Neural crest cell (in vitro differentiated cells): ENCODE measurements around the gene TMEM123. TPM values are rescaled to one million over a fixed set of nuclear protein-coding genes. Genes with fewer than 3 reads are reported as not detected.

Experiments
- DNase-seq: peaks from one replicate; pipeline ENCODE4 v3.0.0; 2021; ENCODE audit warnings: low read depth, mixed read lengths, low spot score
- H3K27ac Mint-ChIP-seq: one replicate; pipeline ENCODE4 v1.8.0; 2021; ENCODE audit warnings: mild to moderate bottlenecking, mixed read lengths; ENCODE audit not compliant: unreplicated experiment
- H3K27me3 Mint-ChIP-seq: 2 replicates; pipeline ENCODE4 v1.8.0; 2021; ENCODE audit warnings: low read depth, mild to moderate bottlenecking, mixed read lengths
- H3K36me3 Mint-ChIP-seq: 2 replicates; pipeline ENCODE4 v1.8.0; 2021; ENCODE audit warnings: low read depth, mild to moderate bottlenecking, mixed read lengths
- H3K4me1 Mint-ChIP-seq: 2 replicates; pipeline ENCODE4 v1.8.0; 2021; ENCODE audit warnings: mixed read lengths
- H3K4me3 Mint-ChIP-seq: one replicate; pipeline ENCODE4 v1.8.0; 2021; ENCODE audit warnings: mild to moderate bottlenecking, mixed read lengths
- H3K9me3 Mint-ChIP-seq: 2 replicates; pipeline ENCODE4 v1.8.0; 2021; ENCODE audit warnings: mixed read lengths
- total RNA-seq: library from RNA; stranded (reverse); gene quantifications from 2 replicates; pipeline ENCODE4 v1.2.1, GENCODE V29; 2021
- TF ChIP-seq, protein P1 (sequence below): fragments of 200-600 bp; sonication (generic); conservative IDR thresholded peaks from 2 replicates; pipeline ENCODE4 v1.5.0; 2021; ENCODE audit warnings: antibody characterized with exemption, mild to moderate bottlenecking

TMEM123 gene
- total RNA-seq, 1 donor from 2014 or later: 153 TPM

DNA sequence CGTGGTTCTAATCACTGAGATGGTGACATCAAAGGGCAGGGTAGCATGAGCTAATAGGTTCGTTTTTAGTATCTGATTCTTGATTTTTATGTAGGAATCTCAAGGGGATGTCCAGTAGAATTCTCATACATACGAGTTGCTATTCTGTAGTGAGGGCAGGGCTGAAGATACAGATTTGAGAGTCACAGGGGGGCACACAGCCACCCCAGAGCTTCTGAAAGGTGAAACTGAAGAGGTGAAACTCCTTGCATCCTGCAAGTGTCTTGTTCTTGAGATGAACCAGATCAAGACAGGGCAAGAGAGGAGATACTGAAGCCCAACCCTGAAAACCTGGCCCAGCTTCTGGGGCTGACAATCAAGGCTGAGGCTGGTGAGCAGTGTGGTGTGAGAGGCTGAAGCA lies 35.6 kb upstream of the TMEM123 start:
- Mint-ChIP-seq H3K9me3 (no peaks in the 10 kb centered on the region), H3K4me1 (no peaks in the 10 kb centered on the region), H3K36me3 (no peaks in the 10 kb centered on the region), H3K27ac (no peak overlapping the region), H3K4me3 (no peak overlapping the region), H3K27me3 (no peaks in the 10 kb centered on the region)
- TF ChIP-seq, protein P1, sequence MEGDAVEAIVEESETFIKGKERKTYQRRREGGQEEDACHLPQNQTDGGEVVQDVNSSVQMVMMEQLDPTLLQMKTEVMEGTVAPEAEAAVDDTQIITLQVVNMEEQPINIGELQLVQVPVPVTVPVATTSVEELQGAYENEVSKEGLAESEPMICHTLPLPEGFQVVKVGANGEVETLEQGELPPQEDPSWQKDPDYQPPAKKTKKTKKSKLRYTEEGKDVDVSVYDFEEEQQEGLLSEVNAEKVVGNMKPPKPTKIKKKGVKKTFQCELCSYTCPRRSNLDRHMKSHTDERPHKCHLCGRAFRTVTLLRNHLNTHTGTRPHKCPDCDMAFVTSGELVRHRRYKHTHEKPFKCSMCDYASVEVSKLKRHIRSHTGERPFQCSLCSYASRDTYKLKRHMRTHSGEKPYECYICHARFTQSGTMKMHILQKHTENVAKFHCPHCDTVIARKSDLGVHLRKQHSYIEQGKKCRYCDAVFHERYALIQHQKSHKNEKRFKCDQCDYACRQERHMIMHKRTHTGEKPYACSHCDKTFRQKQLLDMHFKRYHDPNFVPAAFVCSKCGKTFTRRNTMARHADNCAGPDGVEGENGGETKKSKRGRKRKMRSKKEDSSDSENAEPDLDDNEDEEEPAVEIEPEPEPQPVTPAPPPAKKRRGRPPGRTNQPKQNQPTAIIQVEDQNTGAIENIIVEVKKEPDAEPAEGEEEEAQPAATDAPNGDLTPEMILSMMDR: no peak
- DNase-seq: no peak

DNA sequence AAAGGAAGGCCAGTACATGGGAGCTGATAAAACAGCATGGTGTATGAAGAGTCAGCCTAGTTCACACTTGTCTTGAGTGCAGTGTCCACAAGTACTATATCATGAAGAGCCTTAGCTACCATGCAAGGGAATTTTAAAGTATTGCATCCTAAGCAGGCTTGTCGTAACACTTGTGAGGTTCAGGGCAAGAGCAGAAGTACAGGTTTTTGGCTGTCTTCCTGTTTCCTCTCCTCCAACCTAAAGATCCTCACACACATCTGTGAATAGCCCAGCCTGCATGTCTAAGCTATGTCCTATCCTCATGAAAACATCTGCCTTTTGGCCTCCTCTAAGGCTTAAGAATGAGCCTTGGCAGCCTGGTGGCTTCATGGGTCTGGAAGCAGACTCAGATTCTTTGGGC lies 34.6 kb upstream of the TMEM123 start:
- Mint-ChIP-seq H3K4me3 (no peak overlapping the region), H3K27ac (no peak overlapping the region), H3K4me1 (no peaks in the 10 kb centered on the region), H3K9me3 (no peaks in the 10 kb centered on the region), H3K36me3 (no peaks in the 10 kb centered on the region), H3K27me3 (no peaks in the 10 kb centered on the region)
- DNase-seq: no peak
- TF ChIP-seq, protein P1: no peak

DNA sequence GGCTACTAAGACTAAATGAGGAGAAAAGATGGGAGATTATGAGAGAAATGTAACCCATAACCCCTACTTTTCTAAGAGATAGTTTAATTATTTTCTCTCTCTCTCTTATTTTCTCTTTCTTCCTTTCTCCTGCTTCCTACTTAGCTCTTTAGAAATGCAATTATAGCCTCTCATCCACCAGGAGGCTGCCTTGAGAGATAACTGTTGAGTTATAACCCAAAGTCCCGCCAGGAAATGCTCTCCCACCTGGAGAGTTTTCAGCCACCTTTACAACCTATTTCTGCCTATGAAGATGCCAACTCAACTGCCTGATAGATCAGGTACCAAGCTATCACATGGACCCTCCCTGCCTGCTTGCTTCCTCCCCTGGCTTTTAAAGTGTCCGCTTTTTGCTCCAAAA lies 34.0 kb upstream of the TMEM123 start:
- H3K27ac Mint-ChIP-seq: no peak overlapping the region
- no peaks in the 10 kb centered on the region for H3K4me1 Mint-ChIP-seq
- DNase-seq: no peak
- no peaks in the 10 kb centered on the region for H3K9me3 Mint-ChIP-seq
- H3K27me3 Mint-ChIP-seq: no peaks in the 10 kb centered on the region
- H3K36me3 Mint-ChIP-seq: no peaks in the 10 kb centered on the region
- no peak overlapping the region for H3K4me3 Mint-ChIP-seq
- TF ChIP-seq, protein P1: no peak

DNA sequence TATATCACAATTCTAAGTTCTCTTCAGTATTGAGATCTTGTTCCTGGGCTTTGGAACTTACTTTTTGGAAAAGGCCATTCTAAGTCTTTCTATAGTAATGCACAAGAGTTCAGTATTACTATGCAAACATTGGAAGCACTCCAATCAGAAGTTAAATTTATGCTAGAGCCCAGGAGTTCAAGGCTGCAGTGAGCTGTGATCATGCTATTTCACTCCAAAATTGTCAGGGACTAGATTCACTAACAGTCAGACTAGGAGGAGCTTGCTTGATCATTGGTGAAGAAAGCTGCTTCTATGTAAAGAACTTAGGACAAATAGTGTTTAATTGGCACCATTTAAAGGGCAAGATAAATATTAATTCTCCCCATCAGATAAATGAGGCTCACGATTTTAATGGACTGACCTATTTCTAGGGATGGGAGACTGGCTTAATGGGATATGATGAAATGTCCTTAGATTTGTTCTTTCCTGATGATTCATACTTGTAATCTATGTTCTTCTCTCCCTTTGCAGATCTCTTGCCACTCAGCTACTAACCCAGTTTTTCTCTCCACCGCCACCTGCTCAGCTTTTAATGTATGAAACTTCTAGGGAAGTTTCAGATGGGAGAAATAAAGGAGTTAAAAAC lies 32.6 kb upstream of the TMEM123 start:
- DNase-seq: no peak
- Mint-ChIP-seq H3K9me3 (no peaks in the 10 kb centered on the region), H3K36me3 (no peaks in the 10 kb centered on the region), H3K27ac (no peak overlapping the region), H3K27me3 (no peaks in the 10 kb centered on the region), H3K4me1 (no peaks in the 10 kb centered on the region), H3K4me3 (no peak overlapping the region)
- TF ChIP-seq, protein P1: no peak

- no peaks in the 10 kb centered on the region for H3K36me3 Mint-ChIP-seq
- DNase-seq: no peak
- H3K27me3 Mint-ChIP-seq: no peaks in the 10 kb centered on the region
- TF ChIP-seq, protein P1: no peak
- peaks cover 3% of the 10 kb centered on the region for H3K4me1 Mint-ChIP-seq
- H3K9me3 Mint-ChIP-seq: no peaks in the 10 kb centered on the region
- H3K4me3 Mint-ChIP-seq: no peak overlapping the region
- no peak overlapping the region for H3K27ac Mint-ChIP-seq
These were observed 29.9 kb upstream of the TMEM123 start for GRCh38 chr11:102482433-102482832.
